Measurements from ENCODE around the gene MAP2K3.
"Not testable (repeated sequence)": the region's sequence is repeated elsewhere in the genome, so short reads cannot be mapped to it uniquely, and the experiment has no call there.

Gene MAP2K3

DNA sequence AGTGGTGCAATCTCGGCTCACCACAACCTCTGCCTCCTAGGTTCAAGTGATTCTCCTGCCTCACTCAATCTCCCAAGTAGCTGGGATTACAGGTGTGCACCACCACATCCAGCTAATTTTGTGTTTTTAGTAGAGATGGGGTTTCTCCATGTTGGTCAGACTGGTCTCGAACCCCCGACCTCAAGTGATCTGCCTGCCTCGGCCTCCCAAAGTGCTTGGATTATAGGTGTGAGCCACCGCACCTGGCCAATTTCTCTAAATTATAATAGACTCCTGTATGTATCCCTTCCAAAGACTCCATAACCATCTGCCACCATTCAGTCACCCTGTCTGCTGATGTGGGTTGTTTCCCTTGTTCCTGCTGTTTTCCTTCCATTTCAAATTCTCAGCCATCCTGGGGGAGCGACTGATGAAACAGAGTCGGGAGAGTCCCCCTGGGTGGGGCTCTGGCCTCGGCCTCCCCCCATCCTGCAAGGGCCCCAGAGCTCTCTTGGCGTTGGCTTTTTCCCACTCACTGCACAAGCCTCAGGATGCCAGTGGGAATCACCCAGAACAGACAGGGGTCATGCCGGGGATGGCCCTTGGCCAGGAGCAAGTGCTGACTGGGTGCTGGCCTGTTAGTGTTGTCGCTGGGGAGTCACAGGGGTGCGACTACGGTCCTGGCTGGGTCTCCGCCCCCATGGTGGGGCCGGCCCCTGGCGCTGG is 25.7 kb downstream of the MAP2K3 start:
- not testable (repeated sequence) for DNase-seq (ENCODE audit: low read depth)

DNA sequence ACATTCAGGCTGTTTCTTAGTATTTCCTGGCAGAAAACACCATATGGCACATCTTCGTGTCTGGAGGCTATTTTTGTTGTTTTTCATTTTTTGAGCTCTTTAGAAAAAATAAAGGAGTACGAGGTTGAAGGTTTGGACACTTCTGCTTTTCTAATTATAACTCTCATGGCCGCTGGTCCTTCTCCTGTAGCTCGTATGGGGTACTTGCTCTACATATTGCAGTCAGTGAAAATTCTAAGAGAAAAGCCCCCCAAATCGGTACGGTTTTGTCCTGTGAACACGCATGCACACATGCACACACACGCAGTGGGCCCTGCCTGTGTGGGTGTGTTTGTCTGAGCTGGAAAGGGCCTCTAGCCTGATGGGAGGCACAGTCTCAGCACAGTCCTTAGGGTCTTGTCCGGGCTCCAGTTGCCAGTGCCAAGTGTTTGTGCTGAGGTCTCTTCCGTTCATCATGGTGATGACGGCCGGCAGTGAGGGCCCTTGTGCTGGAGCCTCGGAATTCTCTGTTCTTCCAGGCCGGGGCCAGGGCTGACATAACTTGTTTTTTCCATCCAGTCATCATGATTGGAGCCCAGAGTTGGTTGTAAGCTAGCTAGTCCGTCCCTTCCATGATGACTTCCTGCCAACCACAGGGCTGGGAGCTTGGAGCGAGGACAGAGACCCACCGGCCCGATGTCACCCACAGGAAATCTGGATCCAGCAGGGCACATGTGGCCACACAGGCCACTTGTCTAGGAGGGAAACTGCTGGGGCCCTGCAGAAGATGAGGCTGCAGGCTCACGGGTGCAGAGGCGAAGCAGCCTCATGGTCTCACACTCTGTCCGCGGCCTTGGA is 26.5 kb downstream of the MAP2K3 start:
- DNase-seq (ENCODE audit: low read depth) = not testable (repeated sequence)

DNA sequence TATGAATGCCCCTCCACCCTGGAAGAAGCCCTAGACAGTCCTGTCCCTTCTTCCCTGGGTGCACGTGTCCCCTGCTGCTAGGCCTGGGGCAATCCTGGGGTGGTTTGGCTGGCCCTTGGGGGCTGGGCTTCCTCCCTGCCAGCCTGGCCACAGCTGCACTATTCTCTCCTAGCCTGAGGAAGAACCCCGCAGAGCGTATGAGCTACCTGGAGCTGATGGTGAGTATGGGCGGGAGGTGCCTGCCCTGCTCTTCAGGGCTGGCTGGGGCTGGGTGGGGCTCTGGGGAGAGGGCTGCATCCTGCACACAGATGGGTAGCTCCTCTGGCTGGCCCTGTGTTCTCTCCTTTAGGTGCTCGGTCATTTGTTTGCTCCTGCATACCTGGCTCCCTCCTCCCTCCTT is 28.8 kb downstream of the MAP2K3 start:
- no peak for DNase-seq (ENCODE audit: low read depth)

DNA sequence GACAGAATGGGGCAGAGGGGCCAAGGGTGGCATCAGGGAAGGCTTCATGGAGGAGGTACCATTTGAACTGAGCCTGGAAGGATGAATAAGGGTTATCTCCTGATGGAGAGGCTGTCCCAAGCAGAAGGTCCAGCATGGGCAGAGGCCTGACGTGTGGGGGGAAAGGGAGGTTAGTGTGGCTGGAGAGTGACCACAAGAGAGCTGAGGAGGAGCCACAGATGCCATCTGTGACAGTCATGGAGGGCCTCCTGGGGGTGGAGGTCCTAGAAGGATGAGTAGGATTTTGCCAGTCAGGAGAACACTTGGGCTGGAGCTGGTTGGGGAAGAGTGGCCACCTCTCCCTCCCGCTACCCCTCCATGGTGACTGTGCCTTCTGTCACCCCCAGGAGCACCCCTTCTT is 29.2 kb downstream of the MAP2K3 start:
- DNase-seq (ENCODE audit: low read depth) = not testable (repeated sequence)

DNA sequence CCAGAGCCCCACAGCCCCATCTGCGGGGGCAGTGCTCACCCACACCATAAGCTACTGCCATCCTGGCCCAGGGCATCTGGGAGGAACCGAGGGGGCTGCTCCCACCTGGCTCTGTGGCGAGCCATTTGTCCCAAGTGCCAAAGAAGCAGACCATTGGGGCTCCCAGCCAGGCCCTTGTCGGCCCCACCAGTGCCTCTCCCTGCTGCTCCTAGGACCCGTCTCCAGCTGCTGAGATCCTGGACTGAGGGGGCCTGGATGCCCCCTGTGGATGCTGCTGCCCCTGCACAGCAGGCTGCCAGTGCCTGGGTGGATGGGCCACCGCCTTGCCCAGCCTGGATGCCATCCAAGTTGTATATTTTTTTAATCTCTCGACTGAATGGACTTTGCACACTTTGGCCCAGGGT is 29.8 kb downstream of the MAP2K3 start:
- DNase-seq (ENCODE audit: low read depth) = not testable (repeated sequence)

DNA sequence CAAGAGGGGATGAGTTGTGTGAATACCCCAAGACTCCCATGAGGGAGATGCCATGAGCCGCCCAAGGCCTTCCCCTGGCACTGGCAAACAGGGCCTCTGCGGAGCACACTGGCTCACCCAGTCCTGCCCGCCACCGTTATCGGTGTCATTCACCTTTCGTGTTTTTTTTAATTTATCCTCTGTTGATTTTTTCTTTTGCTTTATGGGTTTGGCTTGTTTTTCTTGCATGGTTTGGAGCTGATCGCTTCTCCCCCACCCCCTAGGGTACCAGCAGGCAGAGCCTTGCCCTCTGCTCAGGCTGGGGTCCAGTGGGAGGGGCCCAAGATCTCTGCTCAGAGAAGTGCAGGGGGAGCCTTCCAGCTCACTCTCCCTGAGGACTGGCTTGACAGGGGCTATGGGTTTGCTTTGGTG is 30.2 kb downstream of the MAP2K3 start:
- DNase-seq (ENCODE audit: low read depth) = not testable (repeated sequence)

DNA sequence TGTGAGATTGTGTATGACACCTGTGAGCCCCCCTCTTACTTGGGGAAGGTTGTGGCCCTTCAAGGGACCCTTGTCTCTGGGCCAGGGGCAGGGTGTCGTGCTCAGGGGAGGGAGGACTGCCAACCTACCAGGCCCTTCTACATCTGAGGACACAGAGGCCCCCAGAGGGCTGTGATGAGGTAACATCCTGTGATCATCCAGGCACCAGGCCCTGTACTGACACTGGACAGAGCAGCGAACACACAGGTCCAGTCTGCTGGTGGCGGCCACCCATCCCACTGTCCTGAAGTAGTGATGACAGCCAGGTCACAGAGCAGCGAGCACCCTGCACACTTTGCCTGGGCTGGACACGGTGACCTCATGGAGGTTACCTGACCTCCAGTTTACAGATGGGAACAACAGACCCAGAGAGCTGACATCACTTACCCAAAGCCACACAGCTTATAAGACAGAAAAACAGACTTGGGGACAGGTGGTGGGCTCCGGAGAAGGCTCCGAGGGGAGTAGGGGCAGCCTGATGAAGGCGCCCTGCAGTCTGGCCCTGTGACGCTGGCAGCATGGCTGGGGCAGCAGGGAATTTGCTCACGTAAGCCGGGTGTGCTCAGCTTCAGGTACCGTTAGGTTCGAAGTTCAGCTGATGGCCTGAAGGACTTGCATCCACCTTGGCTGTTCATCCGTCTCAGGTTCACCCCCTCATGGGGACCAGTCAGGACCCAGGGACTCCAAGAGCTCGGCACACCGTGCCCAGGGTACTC is 30.9 kb downstream of the MAP2K3 start:
- DNase-seq (ENCODE audit: low read depth) = not testable (repeated sequence)

DNA sequence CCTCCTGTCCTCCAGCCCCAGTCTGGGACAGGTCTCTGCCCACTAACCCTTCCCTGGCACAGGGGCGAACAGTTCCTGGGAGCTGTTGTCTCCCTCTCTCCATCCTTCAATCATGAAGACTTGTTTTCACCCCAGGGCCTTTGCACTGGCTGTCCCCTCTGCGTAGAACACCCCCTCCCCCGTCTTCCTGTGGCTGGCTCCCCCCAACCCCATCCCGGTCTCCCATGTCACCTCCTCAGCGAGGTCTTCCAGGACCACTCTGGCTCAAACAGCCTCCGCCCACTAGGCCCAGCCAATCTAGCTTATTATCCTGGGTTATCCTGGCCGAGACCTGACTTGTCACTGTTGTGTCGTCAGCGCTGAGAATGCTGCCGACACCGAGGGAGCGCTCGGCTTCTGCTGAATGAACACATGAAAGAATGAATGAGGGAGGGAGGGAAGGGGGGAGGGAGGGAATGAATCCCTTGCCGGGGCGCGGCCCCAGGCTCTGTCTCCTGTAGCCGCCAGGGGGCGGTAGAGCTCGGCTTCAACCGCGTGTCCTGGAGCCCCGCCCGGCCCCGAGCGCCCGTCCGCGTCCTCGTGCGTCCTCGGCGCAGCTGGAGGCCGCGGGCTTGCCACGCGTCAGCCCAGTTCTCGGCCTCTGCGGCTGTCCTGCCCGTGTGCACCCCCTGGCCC is 31.8 kb downstream of the MAP2K3 start:
- not testable (repeated sequence) for DNase-seq (ENCODE audit: low read depth)

DNA sequence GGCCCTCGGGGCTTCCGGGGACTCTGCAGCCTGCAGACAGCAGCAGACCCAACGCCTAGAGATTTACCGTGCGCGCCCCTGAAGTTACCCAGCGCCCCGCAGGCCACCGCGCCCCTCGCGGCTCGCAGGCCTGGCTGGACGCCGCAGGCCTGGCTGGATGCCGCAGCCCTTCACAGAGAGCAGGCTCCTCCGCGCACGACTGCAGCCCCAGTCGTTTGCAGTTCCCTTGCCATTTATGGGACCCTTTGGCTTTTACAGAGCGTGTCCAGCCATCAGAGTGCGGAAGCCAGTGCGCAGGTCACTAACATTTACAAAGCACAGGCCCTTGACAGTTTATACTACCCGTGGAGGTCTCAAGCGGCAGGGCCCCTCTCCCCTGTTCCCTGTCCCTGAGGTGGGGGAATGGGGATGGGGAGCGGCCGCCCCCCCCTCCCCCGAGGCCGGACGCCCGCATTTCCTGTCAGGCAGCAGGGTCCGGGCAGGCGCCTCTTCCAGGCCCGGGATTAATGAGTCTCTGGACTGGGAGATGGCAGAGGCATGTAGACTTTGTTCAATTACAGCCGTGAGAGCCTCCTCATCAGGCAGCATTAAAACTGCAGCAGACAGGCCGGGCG is 32.5 kb downstream of the MAP2K3 start:
- DNase-seq (ENCODE audit: low read depth) = not testable (repeated sequence)

DNA sequence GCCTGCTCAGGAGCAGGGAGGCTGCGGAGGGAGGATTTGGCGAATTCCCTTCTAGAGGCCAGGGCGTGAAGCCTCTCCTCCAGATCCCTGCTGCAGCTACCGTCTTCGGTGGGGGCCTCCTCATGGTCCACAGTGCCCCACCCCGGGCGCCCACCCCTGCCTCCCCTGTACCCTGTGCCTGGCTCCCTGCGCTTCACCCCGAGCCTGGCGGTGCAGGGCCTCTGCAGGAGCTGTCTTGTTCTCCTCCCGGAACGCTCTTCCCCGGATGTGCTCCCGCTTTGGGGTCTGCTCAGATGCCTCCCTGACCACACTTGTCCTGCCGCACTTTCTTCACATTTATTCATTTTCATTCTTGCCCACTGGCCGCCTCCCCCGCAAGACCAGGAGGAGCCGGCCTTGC is 33.3 kb downstream of the MAP2K3 start:
- DNase-seq (ENCODE audit: low read depth) = not testable (repeated sequence)

DNA sequence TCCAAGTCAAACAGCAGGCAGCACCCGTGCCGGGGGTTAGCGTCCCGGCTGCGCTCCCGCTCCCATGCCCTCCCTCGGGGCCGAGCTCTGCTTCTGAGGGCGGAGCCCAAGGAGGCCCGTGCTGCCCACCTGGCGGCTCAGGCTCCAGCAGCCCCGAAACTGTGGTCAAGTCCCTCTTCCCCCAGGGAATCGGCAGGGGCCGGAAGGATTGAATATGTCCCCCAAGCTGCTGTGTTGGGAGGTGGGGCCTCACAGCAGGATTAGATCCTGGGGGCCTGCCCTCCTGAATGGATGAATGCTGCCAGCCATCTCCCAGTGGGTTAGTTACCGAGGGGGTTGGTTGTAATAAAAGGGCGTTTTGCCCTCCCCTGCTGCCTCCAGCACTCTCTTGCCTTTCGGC is 33.9 kb downstream of the MAP2K3 start:
- no peak for DNase-seq (ENCODE audit: low read depth)

DNA sequence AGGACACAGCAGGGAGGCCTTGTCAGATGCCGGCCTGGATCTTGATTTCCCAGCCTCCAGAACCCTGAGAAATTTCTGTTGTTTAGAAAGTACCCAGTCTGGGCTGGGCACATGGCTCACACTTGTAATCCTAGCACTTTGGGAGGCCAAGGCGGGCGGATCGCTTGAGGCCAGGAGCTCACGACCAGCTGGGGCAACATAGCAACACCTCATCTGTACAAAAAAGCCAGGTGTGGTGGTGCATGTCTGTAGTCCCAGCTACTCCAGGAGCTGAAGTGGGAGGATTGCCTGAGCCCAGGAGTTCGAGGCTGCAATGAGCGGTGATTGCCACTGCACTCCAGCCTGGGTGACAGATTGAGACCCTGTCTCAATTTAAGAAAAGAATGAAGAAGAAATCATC is 34.3 kb downstream of the MAP2K3 start:
- DNase-seq (ENCODE audit: low read depth) = not testable (repeated sequence)

DNA sequence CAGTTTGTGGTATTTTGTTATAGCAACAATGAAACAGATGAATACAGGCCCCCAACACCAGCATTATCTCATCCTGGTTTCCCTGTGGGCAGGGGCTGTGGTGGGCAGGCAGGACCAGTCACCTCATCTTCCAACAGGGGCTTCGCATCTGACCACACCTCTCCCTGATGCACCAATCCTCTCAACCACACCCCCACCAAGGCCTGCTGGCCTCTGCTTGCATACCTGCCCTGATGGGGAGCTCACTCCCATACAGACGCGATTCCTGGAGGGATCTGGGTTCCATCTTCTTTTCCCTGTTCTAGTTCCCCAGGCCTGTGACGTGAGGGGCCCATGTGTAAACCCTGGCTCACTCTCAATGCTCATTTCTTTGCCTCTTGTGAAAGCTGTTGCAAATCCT is 34.7 kb downstream of the MAP2K3 start:
- DNase-seq (ENCODE audit: low read depth) = not testable (repeated sequence)

DNA sequence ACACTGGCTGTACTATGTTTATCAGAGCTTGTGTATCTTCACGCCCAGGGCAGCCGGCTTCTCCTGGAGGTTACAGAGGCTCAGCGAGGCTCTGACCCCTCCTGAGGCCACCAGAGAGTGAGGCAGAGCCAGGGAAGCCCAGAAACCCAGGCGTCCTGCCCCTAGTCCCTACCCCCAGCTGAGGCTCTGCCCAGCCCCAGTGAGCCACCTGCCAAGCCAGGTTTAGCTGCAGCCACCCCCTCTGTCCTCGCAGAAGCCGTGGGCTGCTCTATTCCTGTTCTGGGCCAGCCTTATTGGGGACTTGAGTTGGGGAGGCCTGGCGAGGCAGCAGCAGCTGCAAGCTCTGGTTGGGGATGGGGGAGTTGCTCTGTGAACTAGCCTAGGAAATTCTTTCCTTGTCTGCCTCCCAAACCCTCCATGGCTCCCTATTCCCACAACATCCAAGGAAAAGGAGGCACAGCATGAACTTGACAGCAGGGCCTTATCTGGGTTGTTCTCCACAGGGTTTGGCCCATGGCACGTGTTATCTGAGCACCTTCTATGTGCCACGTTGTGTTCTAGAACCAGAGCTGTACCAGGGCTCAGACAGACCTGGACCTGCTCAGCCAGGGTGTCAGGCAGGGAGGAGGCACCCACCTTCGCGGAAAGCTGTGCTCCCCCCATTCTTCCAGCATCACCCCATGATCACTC is 35.3 kb downstream of the MAP2K3 start:
- not testable (repeated sequence) for DNase-seq (ENCODE audit: low read depth)

DNA sequence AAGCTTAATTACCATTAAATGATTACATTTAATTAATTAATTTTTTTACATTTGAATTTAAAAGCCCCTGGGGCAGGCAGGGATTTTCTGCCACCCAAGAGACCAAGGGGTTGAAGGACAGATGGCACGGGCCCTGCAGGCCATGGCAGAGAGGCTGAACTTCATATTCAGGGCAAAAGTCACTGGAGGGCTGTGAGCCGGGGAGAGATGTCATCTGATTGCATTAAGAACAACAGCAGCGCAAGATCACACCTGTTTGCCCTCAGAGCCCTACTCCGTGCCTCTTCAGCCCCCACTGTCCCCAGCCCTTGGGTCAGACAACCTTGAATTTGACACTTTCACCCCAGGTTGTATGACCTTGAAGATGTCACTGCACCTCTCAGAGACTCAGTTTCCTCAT is 35.9 kb downstream of the MAP2K3 start:
- not testable (repeated sequence) for DNase-seq (ENCODE audit: low read depth)

DNA sequence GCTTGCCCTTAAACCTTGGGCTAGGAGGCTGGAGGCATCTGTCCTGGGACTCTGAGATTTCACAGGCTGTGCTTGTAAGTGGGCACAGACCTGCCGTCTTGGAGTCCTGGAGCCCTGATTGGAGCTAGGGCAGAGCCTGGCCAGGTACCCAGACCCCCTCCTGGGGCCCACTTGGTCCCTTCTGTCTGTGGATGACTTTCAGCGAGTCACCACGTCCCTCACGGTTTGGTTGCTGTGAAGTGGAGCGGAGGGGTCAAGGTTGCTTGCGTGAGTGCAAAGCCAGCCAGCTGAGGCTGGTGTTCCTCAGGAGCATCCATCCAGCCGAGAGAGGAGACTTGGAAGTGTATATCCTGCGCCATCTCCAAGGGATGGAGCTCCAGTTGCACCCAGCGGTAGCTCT is 36.5 kb downstream of the MAP2K3 start:
- not testable (repeated sequence) for DNase-seq (ENCODE audit: low read depth)

DNA sequence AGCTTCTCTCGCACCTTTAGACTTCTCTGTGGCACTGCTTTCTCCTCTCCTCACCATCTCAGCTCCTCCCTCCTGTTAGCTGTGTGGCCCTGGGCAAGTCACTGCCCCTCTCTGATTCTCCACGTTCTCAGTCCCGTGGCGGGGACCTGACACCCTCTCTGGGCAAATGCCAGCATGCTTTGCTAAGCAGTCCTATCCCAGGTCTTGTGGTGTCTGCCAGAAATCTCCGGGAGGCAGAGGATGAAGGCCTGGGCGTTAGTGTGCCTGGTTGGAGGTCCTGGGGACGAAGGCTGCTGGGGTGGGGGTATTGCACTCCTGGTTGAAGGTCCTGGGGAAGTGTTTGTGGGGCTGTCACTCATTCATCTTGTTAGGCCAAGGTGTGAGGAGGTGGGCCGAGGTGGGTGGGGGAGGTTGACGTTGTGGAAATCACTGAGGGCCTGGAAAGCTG is 37.3 kb downstream of the MAP2K3 start:
- DNase-seq (ENCODE audit: low read depth) = not testable (repeated sequence)

DNA sequence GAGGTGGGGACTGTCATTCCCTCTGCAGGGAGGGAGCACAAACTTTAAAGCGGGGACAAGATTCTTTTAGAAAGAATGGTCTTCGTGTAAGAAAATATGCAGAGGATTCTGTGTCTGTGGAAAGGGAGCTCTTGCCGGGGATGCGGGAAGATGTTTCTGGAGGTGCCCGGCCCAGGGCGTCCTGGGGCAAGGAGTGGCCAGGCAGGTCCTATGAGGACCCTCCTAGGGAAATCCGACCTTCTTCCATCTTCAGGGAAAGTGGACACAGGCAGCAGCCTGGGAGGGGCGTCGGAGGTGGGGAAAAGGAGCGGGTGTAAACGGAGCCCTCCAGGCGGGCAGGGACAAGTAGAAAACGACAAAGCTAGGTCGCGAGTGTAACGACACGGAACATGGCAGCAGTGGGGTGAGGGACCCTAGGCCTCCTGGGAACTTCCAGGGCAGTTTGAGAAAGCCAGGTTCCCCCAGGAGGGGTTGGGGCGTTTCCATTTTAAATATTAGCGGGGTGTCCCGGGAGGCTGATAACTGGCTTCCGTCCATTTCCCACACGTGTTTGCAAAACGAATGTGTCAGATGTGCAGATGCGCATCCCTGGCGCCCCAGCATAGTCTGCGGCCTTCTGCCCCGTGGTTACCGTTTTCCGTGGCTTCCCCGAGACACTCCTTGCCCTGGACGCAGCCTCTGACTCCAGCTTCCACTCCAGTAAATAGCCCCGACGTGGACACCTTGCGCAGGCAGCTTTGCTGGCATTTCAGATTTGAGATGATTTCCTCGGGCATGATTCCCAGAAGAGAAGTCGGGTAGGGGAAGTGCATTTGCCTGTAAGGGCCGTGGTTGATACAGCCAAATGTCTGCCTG is 39.0 kb downstream of the MAP2K3 start:
- not testable (repeated sequence) for DNase-seq (ENCODE audit: low read depth)

DNA sequence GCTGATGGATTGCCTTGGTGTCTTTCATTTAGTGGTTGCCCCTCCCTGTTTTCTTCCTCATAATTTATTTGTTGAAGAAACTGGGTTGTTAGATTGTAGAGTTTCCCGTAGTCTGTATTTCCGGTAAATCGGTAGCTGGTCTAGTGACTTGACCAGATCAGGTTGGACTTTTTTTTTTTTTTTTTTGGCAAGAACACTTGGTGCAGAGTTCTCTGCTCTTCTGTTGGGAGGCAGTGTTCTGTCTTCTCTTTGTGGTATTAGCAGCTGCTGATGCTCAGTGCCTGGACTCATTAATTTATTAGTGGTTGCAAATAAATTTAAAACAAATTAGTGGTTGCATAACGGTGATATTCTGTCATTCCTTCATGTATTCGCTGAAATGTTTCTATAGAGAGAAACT is 40.2 kb downstream of the MAP2K3 start:
- not testable (repeated sequence) for DNase-seq (ENCODE audit: low read depth)

DNA sequence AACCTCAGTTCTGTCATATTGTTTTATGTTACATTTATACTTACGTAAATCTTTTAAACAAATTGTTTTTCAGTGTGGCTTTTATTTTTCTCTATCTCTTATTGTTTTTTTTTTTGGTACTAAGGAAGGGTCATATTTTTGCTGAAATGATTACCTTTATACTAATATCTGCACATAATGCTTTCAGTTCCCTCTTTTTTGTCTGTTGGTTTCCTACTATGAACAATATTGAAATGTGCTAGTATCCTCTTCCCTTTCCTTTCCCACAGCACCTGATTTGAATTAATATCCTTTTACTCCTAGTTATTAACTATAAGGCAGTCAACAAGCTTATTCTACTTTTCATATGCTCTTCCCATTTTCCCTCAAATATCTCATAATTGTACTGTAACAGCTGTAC is 43.4 kb downstream of the MAP2K3 start:
- DNase-seq (ENCODE audit: low read depth) = not testable (repeated sequence)

Measured in fibroblast of the conjunctiva (primary cell).